C1 segment of cervical spinal cord (tissue), 14 donors: ENCODE results near the gene OR10A2.
"Not testable (repeated sequence)": the region's sequence is repeated elsewhere in the genome, so short reads cannot be mapped to it uniquely, and the experiment has no call there.

Source experiments
- DNase-seq, 14 donors: peaks; one replicate each; lab custom pipeline; 2025; lab: John Stamatoyannopoulos, UW

OR10A2 gene

GRCh38 chr11:6887711-6888110, 24.9 kb downstream of the OR10A2 start:
- not testable (repeated sequence) for DNase-seq

- no peak for DNase-seq
These were observed 26.0 kb downstream of the OR10A2 start for GRCh38 chr11:6888830-6889229.

DNA sequence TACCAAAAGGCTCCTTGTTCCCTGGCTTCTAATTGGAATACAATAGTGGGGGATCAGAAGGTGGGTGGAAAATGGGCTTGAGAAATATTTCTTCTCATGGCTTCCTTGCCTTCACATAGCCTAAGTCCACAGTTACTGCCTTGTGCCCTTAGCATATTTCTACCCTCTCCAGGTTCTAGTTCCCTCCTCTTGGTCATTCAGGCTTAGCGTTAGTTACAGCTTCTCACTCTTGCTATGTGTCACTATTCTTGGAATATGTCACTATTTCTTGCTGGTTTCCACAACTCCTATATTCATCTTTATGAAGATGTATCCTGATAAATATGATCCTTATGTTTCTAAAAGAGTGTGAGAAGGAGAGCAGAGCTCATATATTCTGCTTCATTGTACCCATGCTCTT, 27.0 kb downstream of the OR10A2 start:
- no peak for DNase-seq

DNA sequence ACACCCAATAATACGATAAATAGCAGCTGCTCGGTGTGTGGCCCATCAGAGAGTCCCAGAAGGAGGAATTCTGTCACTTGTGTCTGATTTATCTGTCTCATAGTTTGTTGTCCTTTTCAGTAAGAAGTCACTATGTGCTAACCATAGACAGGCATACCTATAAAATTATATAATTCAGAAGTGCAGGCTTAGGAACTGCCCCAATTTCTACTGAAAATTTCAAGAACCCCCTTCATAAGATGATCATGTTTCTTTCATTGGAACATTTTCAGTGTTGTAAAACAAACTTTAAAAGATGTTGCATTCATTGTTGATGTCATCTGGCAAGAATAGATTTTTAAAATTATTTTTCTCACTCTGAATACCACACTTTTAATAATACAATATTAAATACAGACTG, 29.5 kb downstream of the OR10A2 start, which contains the start of gene OR2D2:
Gene OR2D2 (minus strand): TSS at position 101 of the 400 bp plus-strand sequence. CDS start 0 bp downstream, at position 101.
- no peak for DNase-seq

DNA sequence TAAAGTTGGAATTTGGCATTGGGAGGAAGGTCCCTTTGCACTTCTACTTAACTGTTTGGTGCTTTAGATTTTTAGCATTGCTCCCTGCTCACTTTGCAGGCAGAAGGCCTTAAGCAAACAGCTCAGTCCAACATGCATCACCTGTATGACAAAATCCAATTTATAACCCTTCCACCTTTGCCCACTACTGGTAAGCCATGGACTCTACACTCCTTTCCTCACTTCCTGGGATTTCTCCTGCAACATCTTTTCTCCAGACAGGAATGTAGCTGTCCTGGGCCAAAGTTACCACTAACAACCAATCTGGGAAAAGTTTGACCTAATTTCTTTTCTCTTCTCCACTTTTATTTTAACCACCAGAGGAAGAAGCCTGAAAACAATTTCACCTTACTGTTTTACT, 31.2 kb downstream of the OR10A2 start:
- no peak for DNase-seq

- DNase-seq = no peak
These were observed 32.2 kb downstream of the OR10A2 start for GRCh38 chr11:6895010-6895409.

DNA sequence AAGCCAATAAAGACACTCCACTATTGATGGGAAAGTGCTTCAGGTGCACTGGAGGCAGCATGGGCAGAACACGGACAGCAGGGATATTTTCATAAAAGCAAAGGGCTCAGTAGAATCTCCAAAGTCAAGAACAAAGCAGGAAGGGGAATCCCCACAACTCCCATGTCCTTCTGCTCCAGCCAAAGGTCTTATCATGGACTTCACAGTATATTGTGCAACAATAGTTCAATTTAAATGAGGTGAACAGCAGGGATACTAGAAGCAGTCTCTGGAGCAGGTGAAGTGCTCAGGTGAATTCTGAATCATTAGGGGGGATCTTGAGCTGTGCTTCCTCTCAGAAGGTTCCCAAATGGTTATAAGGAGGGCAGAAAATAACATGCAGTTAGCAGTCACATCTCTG, 36.1 kb downstream of the OR10A2 start:
- DNase-seq = no peak

GRCh38 chr11:6900327-6900999, 37.6 kb downstream of the OR10A2 start:
- no peak for DNase-seq

GRCh38 chr11:6904804-6905203, 41.9 kb downstream of the OR10A2 start:
- DNase-seq = not testable (repeated sequence)

- DNase-seq = no peak
These were observed 48.5 kb downstream of the OR10A2 start for GRCh38 chr11:6911378-6911777.

- DNase-seq = no peak
These were observed 49.1 kb downstream of the OR10A2 start for GRCh38 chr11:6911948-6912347.

DNA sequence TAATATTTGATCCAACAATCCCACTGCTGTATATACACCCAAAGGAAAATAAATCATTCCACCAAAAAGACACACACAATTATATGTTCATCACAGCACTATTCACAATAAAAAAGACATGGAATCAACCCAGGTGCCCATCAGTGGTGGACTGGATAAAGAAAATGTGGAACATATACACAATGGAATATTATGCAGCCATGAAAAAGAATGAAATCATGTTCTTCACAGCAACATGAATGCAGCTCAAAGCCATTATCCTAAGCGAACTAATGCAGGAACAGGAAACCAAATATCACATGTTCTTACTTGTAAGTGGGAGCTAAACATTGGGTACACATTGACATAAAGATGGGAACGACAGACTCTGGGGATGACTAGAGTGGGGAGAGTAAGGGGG, 56.8 kb downstream of the OR10A2 start:
- DNase-seq = no peak

- DNase-seq = no peak
These were observed 57.8 kb downstream of the OR10A2 start, which contains the start of gene OR2D3 for GRCh38 chr11:6920702-6921101. OR2D3 (plus strand) TSS chr11:6921002; CDS start chr11:6921002, 0 bp downstream.
